WTC11 (cell line): ENCODE results near the gene TPRX1. TPM values are rescaled to one million over a fixed set of nuclear protein-coding genes. Genes with fewer than 3 reads are reported as not detected.
A peak's percentile ranks its signal among the peaks of the same experiment; 100 is the strongest.
"Not testable (repeated sequence)": the region's sequence is repeated elsewhere in the genome, so short reads cannot be mapped to it uniquely, and the experiment has no call there.

Experiments
- ATAC-seq: fragments of 200-7000 bp; cut with Tn5 transposase; 2 replicates; pipeline ENCODE4 v1.10.0; 2021; ENCODE audit warnings: mild to moderate bottlenecking, moderate library complexity
- CTCF ChIA-PET: fragments of 300-600 bp; sonication (Branson Sonifier 250); formaldehyde crosslinking; loops from one replicate; lab custom pipeline; 2021; ENCODE audit warnings: antibody characterized with exemption; lab: Charles Lee
- POLR2A ChIA-PET: fragments of 350-600 bp; sonication (Branson Sonifier 250); formaldehyde crosslinking; loops from one replicate; lab custom pipeline; 2021; ENCODE audit warnings: antibody characterized with exemption; lab: Charles Lee
- DNase-seq: peaks from one replicate; pipeline ENCODE4 v3.0.0; 2021; ENCODE audit warnings: low spot score
- H3K27ac Mint-ChIP-seq: 2 replicates; pipeline ENCODE4 v1.8.0; 2021; ENCODE audit warnings: mixed read lengths
- H3K27me3 Mint-ChIP-seq: 2 replicates; pipeline ENCODE4 v1.8.0; 2021; ENCODE audit warnings: low read depth, mild to moderate bottlenecking, moderate library complexity, mixed read lengths
- H3K36me3 Mint-ChIP-seq: 2 replicates; pipeline ENCODE4 v1.8.0; 2021; ENCODE audit warnings: mixed read lengths
- H3K4me1 Mint-ChIP-seq: 2 replicates; pipeline ENCODE4 v1.8.0; 2022; ENCODE audit warnings: mixed read lengths
- H3K4me3 Mint-ChIP-seq: 2 replicates; pipeline ENCODE4 v1.8.0; 2021; ENCODE audit warnings: mild to moderate bottlenecking, moderate library complexity, mixed read lengths
- H3K9me3 Mint-ChIP-seq: 2 replicates; pipeline ENCODE4 v1.8.0; 2021; ENCODE audit warnings: mixed read lengths
- AR ChIP-seq: fragments of 250-450 bp; sonication (Bioruptor Pico); IDR thresholded peaks from 2 replicates; pipeline ENCODE4 v1.9.0; 2021; ENCODE audit warnings: mild to moderate bottlenecking
- ESRRA ChIP-seq: sonication (generic); formaldehyde crosslinking; IDR thresholded peaks from 2 replicates; pipeline ENCODE4 v1.8.1; 2022; ENCODE audit warnings: mild to moderate bottlenecking, missing genetic modification reagents, borderline replicate concordance
- ETV6 ChIP-seq: sonication (generic); formaldehyde crosslinking; IDR thresholded peaks from 2 replicates; pipeline ENCODE4 v1.8.1; 2022; ENCODE audit warnings: mild to moderate bottlenecking, missing genetic modification reagents
- MAX ChIP-seq: sonication (generic); formaldehyde crosslinking; IDR thresholded peaks from 2 replicates; pipeline ENCODE4 v1.8.0; 2022; ENCODE audit warnings: mild to moderate bottlenecking, missing genetic modification reagents
- NFATC4 ChIP-seq: fragments of 250-450 bp; sonication (Bioruptor Pico); IDR thresholded peaks from 2 replicates; pipeline ENCODE4 v1.9.0; 2021; ENCODE audit warnings: mild to moderate bottlenecking
- RORB ChIP-seq: fragments of 250-450 bp; sonication (Bioruptor Pico); IDR thresholded peaks from 2 replicates; pipeline ENCODE4 v1.9.0; 2021; ENCODE audit warnings: mild to moderate bottlenecking
- ZBTB21 ChIP-seq: sonication (generic); formaldehyde crosslinking; IDR thresholded peaks from 2 replicates; pipeline ENCODE4 v1.8.1; 2023; ENCODE audit warnings: mild to moderate bottlenecking, missing genetic modification reagents, borderline replicate concordance
- ZMAT4 ChIP-seq: fragments of 250-450 bp; sonication (Bioruptor Pico); IDR thresholded peaks from 2 replicates; pipeline ENCODE4 v1.9.0; 2021; ENCODE audit warnings: mild to moderate bottlenecking
- ZNF232 ChIP-seq: sonication (generic); formaldehyde crosslinking; IDR thresholded peaks from 2 replicates; pipeline ENCODE4 v1.8.0; 2022; ENCODE audit warnings: mild to moderate bottlenecking, missing genetic modification reagents
- ZNF532 ChIP-seq: fragments of 250-450 bp; sonication (Bioruptor Pico); IDR thresholded peaks from 2 replicates; pipeline ENCODE4 v1.9.0; 2021; ENCODE audit warnings: mild to moderate bottlenecking, borderline replicate concordance
- total RNA-seq: library from RNA; stranded (reverse); gene quantifications from 3 replicates; pipeline ENCODE4 v1.2.3, GENCODE V29; 2021
- TF ChIP-seq, protein P1 (sequence below): sonication (generic); formaldehyde crosslinking; IDR thresholded peaks from 2 replicates; pipeline ENCODE4 v1.8.1; 2023; ENCODE audit warnings: mild to moderate bottlenecking, missing genetic modification reagents, moderate library complexity

TPRX1 gene
- total RNA-seq, 1 experiment from 2014 or later, result not detected

DNA sequence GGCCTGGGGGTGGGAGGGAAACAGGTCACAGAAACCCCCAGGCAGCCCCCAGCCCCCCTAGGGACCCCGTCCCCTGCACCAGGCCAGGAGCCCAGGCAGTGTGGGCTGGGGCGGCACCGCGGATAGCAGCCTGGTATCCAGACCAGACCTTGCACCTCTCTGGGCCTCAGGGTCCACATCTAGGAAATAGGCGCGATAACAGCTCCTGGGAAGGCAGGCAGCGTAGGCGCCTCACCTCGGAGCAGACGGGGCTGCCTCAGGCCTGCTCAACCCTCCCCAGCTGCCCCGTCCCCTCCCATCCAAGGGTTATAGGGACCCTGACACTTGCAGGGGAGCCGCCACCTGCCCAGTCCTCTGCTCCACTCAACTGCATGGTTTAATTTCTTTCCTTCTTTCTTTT lies 680 bp downstream of the TPRX1 start:
- H3K27ac Mint-ChIP-seq, H3K36me3 Mint-ChIP-seq, H3K27me3 Mint-ChIP-seq, CTCF ChIA-PET, H3K9me3 Mint-ChIP-seq, H3K4me3 Mint-ChIP-seq, POLR2A ChIA-PET, DNase-seq, H3K4me1 Mint-ChIP-seq: not testable (repeated sequence)
- ATAC-seq, result peak; percentile 16; the same call in 1 of the 2 replicates

DNA sequence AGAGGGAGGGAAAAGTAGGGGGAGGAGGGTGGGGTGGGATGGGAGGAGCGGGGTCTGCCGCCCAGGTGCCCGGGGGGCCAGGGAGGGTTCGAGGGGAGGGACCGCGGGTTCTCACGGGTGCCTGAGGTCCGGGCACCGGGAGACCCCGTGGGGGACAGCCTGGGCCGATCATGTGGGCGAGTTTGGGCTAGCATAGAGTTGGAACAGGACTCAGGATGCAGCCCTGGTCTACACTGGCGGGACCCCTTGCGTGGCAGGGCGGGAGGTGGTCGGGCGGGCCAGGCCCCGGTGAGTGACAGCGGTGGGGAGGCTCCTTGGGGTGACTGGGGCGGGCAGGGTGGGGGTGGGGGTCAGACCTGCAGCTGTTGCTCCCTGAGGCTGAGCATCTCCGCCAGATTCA lies 1.2 kb downstream of the TPRX1 start:
- H3K27me3 Mint-ChIP-seq, POLR2A ChIA-PET, DNase-seq, H3K9me3 Mint-ChIP-seq, H3K4me3 Mint-ChIP-seq, H3K27ac Mint-ChIP-seq, H3K36me3 Mint-ChIP-seq, H3K4me1 Mint-ChIP-seq: not testable (repeated sequence)
- CTCF ChIA-PET, result interaction anchor here (1.0 kb wide), 1 partner anchor 38 kb away, joined by 3 read pairs; no protein-coding TSS in a partner anchor
- ATAC-seq, result peak; percentile 36; the same call in 1 of the 2 replicates

- Mint-ChIP-seq H3K27me3 (no peaks in the 10 kb centered on the region), H3K36me3 (peaks cover 3% of the 10 kb centered on the region; the same call in 1 of the 2 replicates), H3K4me3 (no peak overlapping the region), H3K27ac (no peak overlapping the region), H3K4me1 (no peaks in the 10 kb centered on the region), H3K9me3 (peaks cover 6% of the 10 kb centered on the region)
- POLR2A ChIA-PET, result no interaction called here
- TF ChIP-seq ESRRA (CRISPR knock-in tag), result no peak
- no peak for TF ChIP-seq RORB (CRISPR knock-in tag)
- no peak for TF ChIP-seq MAX (CRISPR knock-in tag)
- TF ChIP-seq NFATC4 (CRISPR knock-in tag), result no peak
- TF ChIP-seq ETV6 (CRISPR knock-in tag), result no peak
- TF ChIP-seq ZNF232 (CRISPR knock-in tag), result no peak
- TF ChIP-seq AR (CRISPR knock-in tag), result no peak
- no peak for TF ChIP-seq ZBTB21
- TF ChIP-seq ZMAT4 (CRISPR knock-in tag), result no peak
- TF ChIP-seq, protein P1, sequence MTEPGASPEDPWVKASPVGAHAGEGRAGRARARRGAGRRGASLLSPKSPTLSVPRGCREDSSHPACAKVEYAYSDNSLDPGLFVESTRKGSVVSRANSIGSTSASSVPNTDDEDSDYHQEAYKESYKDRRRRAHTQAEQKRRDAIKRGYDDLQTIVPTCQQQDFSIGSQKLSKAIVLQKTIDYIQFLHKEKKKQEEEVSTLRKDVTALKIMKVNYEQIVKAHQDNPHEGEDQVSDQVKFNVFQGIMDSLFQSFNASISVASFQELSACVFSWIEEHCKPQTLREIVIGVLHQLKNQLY (CRISPR knock-in tag), result no peak
- TF ChIP-seq ZNF532 (CRISPR knock-in tag), result no peak
- CTCF ChIA-PET, result interaction anchor here (1.0 kb wide), 1 partner anchor 37 kb away, joined by 3 read pairs; no protein-coding TSS in a partner anchor
- DNase-seq (no peak), ATAC-seq (peak; percentile 31; the same call in 1 of the 2 replicates)
Observed at GRCh38 chr19:47802521-47803043, 1.8 kb downstream of the TPRX1 start.
